Measurements from ENCODE around the gene EFNA2. TPM values are rescaled to one million over a fixed set of nuclear protein-coding genes. Genes with fewer than 3 reads are reported as not detected.
"Not testable (repeated sequence)": the region's sequence is repeated elsewhere in the genome, so short reads cannot be mapped to it uniquely, and the experiment has no call there.

EFNA2 gene
- total RNA-seq, 3 donors from 2014 or later (not counting 1 experiment from before 2014, with no cell fraction given) = not detected

- H3K36me3 ChIP-seq (ENCODE audit: control insufficient read depth, insufficient read depth, low read length) = peaks cover 5% of the 10 kb centered on the region
- Mint-ChIP-seq H3K27ac (peak overlapping the region; percentile 87 to 89), H3K27me3 (ENCODE audit: low read depth in 2 of 2) (peaks cover 1 to 3% of the 10 kb centered on the region in 2 donors), H3K4me1 (peaks cover 12 to 25% of the 10 kb centered on the region in 2 donors), H3K4me3 (peak overlapping the region; percentile 82), H3K36me3 (no peaks in the 10 kb centered on the region), H3K9me3 (no peaks in the 10 kb centered on the region)
- DNase-seq (peak; percentile 87 to 93), ATAC-seq (peak; percentile 38 to 66 (median 41))
- TF ChIP-seq CTCF (IDR thresholded peaks at IDR 0.05) = peak; percentile 88
- H3K4me1 ChIP-seq (ENCODE audit: control insufficient read depth, insufficient read depth, low read length) = peaks cover 63% of the 10 kb centered on the region
- no peaks in the 10 kb centered on the region for H3K9me3 ChIP-seq (ENCODE audit: control insufficient read depth, insufficient read depth, low read length)
- WGBS (ENCODE audit: insufficient coverage) = 61% methylated on average over 33 of the region's 33 CpGs
- intact Hi-C loops (cut with micrococcal nuclease) = loop anchor here (1.0 to 10.0 kb wide), 2 partner anchors 22 to 319 kb away; partner anchors contain the start of gene ARID3A
- H3K27ac ChIP-seq (ENCODE audit: low read length) = peak overlapping the region; percentile 64
- peaks cover 3% of the 10 kb centered on the region for H3K27me3 ChIP-seq (ENCODE audit: control insufficient read depth, insufficient read depth, low read length)
- H3K4me3 ChIP-seq (ENCODE audit: low read length) = no peak overlapping the region
These were observed 41.6 kb upstream of the EFNA2 start for GRCh38 chr19:1243768-1244692.

GRCh38 chr19:1244693-1245451 lies 40.8 kb upstream of the EFNA2 start:
- H3K27ac ChIP-seq (ENCODE audit: low read length) = peak overlapping the region; percentile 64
- Mint-ChIP-seq H3K36me3 (no peaks in the 10 kb centered on the region), H3K4me3 (peak overlapping the region; percentile 82), H3K4me1 (peaks cover 11 to 20% of the 10 kb centered on the region in 2 donors), H3K9me3 (no peaks in the 10 kb centered on the region), H3K27me3 (ENCODE audit: low read depth in 2 of 2) (peaks cover 0 to 3% of the 10 kb centered on the region in 2 donors), H3K27ac (peak overlapping the region; percentile 87 to 89)
- WGBS (ENCODE audit: insufficient coverage) = 45% methylated on average over 30 of the region's 31 CpGs
- peaks cover 3% of the 10 kb centered on the region for H3K27me3 ChIP-seq (ENCODE audit: control insufficient read depth, insufficient read depth, low read length)
- no peak for TF ChIP-seq CTCF (IDR thresholded peaks at IDR 0.05)
- H3K4me1 ChIP-seq (ENCODE audit: control insufficient read depth, insufficient read depth, low read length) = peaks cover 61% of the 10 kb centered on the region
- intact Hi-C loops (cut with micrococcal nuclease) = loop anchor here (1.0 to 10.0 kb wide), 3 partner anchors 21 to 320 kb away; partner anchors contain the start of genes ARID3A, RNU6-2 and TMEM259
- peak in 1 of 2 donors; percentile 49 for DNase-seq
- H3K9me3 ChIP-seq (ENCODE audit: control insufficient read depth, insufficient read depth, low read length) = no peaks in the 10 kb centered on the region
- no peak for ATAC-seq
- no peak overlapping the region for H3K4me3 ChIP-seq (ENCODE audit: low read length)
- H3K36me3 ChIP-seq (ENCODE audit: control insufficient read depth, insufficient read depth, low read length) = peaks cover 5% of the 10 kb centered on the region

- whole genome bisulfite sequencing (ENCODE audit: insufficient coverage) = 88% methylated on average over 25 of the region's 26 CpGs
- peak overlapping the region in 1 of 2 donors; percentile 89 for H3K27ac Mint-ChIP-seq
- Histone ChIP-seq H3K9me3 (ENCODE audit: control insufficient read depth, insufficient read depth, low read length) (no peaks in the 10 kb centered on the region), H3K4me3 (ENCODE audit: low read length) (no peak overlapping the region), H3K27me3 (ENCODE audit: control insufficient read depth, insufficient read depth, low read length) (peaks cover 3% of the 10 kb centered on the region), H3K4me1 (ENCODE audit: control insufficient read depth, insufficient read depth, low read length) (peaks cover 54% of the 10 kb centered on the region), H3K36me3 (ENCODE audit: control insufficient read depth, insufficient read depth, low read length) (peaks cover 5% of the 10 kb centered on the region), H3K27ac (ENCODE audit: low read length) (peak overlapping the region; percentile 64)
- H3K9me3 Mint-ChIP-seq = no peaks in the 10 kb centered on the region
- H3K36me3 Mint-ChIP-seq = no peaks in the 10 kb centered on the region
- H3K27me3 Mint-ChIP-seq (ENCODE audit: low read depth in 2 of 2) = peaks cover 0 to 3% of the 10 kb centered on the region in 2 donors
- peaks cover 11 to 20% of the 10 kb centered on the region in 2 donors for H3K4me1 Mint-ChIP-seq
- intact Hi-C loops (cut with micrococcal nuclease) = loop anchor here (5.0 to 10.0 kb wide), 2 partner anchors 223 to 321 kb away; partner anchors contain the start of genes ARID3A, RNU6-2 and TMEM259
- ATAC-seq (no peak), DNase-seq (peak in 1 of 2 donors; percentile 25)
- no peak for TF ChIP-seq CTCF (IDR thresholded peaks at IDR 0.05)
- no peak overlapping the region for H3K4me3 Mint-ChIP-seq
These were observed 40.0 kb upstream of the EFNA2 start for GRCh38 chr19:1245494-1246264.

- H3K4me3 Mint-ChIP-seq = not testable (repeated sequence)
- H3K4me1 ChIP-seq (ENCODE audit: control insufficient read depth, insufficient read depth, low read length) = peaks cover 50% of the 10 kb centered on the region
These were observed 39.2 kb upstream of the EFNA2 start for GRCh38 chr19:1246265-1247087.

More at GRCh38 chr19:1246265-1247087, 39.2 kb upstream of the EFNA2 start:
- H3K4me3 ChIP-seq (ENCODE audit: low read length); H3K27me3 Mint-ChIP-seq (ENCODE audit: low read depth in 2 of 2); H3K36me3 Mint-ChIP-seq; H3K36me3 ChIP-seq (ENCODE audit: control insufficient read depth, insufficient read depth, low read length); H3K9me3 Mint-ChIP-seq; ATAC-seq; H3K27me3 ChIP-seq (ENCODE audit: control insufficient read depth, insufficient read depth, low read length); H3K27ac ChIP-seq (ENCODE audit: low read length); H3K9me3 ChIP-seq (ENCODE audit: control insufficient read depth, insufficient read depth, low read length): not testable (repeated sequence)
- Mint-ChIP-seq H3K27ac (peak overlapping the region in 1 of 2 donors; percentile 35), H3K4me1 (peaks cover 8 to 17% of the 10 kb centered on the region in 2 donors)
- intact Hi-C loops (cut with micrococcal nuclease) = loop anchor here (5.0 to 10.0 kb wide), 2 partner anchors 224 to 322 kb away; partner anchors contain the start of genes ARID3A, RNU6-2 and TMEM259
- peak in 1 of 2 donors; percentile 33 for DNase-seq
- 91% methylated on average over 26 of the region's 27 CpGs for WGBS (ENCODE audit: insufficient coverage)

All from natural killer cell (primary cell).